ENCODE results near the gene RAD51AP1.

DNA sequence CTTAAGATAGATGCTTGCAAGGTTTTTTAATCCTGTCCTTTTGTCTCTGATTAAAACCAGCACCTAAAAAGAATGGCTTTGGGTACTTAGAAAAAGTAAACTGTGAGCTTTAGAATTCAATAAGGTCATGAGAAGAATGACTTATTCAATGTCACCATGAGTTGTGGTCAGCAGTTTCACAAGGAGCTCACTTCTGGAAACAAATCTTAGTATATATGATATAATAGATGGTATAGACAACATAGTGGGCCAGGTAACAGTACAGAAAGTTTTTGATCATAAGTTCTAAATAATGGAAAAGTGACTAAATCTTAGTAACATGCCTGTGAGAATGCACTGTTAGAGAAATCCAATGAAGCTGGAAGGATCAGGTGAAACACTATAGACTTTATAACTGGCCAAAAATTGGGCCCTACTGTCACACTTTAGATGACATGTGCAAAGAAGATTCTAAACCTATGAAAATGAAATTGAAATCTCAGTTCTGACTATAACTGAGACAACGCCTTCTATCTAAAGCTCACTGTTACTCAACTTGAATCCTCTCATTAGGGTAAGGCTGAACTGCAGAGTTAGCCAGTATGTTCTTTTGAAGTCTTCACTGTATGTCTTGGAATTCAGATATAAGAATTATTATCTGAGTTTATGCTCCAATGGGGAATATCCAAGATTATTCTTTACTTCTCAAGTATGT is 42.4 kb upstream of the RAD51AP1 start:
- TF ChIP-seq PAX5 (IDR thresholded peaks at IDR 0.05; ENCODE audit: insufficient read depth, low read length, severe bottlenecking) (no peak), TAF1 (IDR thresholded peaks at IDR 0.05; ENCODE audit: low read depth, low read length) (no peak), POLR2AphosphoS5 (IDR thresholded peaks at IDR 0.05; ENCODE audit: low read depth, low read length) (no peak), POLR2A (IDR thresholded peaks at IDR 0.05; ENCODE audit: low read depth, low read length) (no peak)
